G401 (cell line): ENCODE measurements around the gene HABP4. TPM values are rescaled to one million over a fixed set of nuclear protein-coding genes. Genes with fewer than 3 reads are reported as not detected.

ENCODE experiments used
- DNase-seq: peaks from one replicate; pipeline ENCODE4 v3.0.0-alpha.2; 2015; ENCODE audit warnings: low spot score
- in situ Hi-C: cut with HindIII; loops from 2 replicates; pipeline ENCODE4 v1.10.0; 2016; ENCODE audit warnings: low sequenced_read_pairs, mixed read lengths
- total RNA-seq: library from RNA; depleted of rRNA; stranded (reverse); fragments of >200 nt; shearing (Covaris generic); gene quantifications from 2 replicates; pipeline ENCODE4 v1.2.3, GENCODE V29; 2014

HABP4 gene
- total RNA-seq, 1 experiment from 2014 or later: 78.9 TPM

GRCh38 chr9:96461336-96461735 lies 11.4 kb downstream of the HABP4 start:
- no peak for DNase-seq
- in situ Hi-C loops: no loop called here

- DNase-seq: no peak
- in situ Hi-C loops: no loop called here
Measured at GRCh38 chr9:96462541-96462940, 12.6 kb downstream of the HABP4 start.

- in situ Hi-C loops: no loop called here
- no peak for DNase-seq
Measured at GRCh38 chr9:96464426-96464825, 14.5 kb downstream of the HABP4 start.

GRCh38 chr9:96467784-96468183 lies 17.8 kb downstream of the HABP4 start:
- in situ Hi-C loops: no loop called here
- DNase-seq: no peak

- no peak for DNase-seq
- in situ Hi-C loops: no loop called here
Measured at GRCh38 chr9:96476013-96476412, 26.0 kb downstream of the HABP4 start.

- in situ Hi-C loops: no loop called here
- no peak for DNase-seq
Measured at GRCh38 chr9:96476591-96476990, 26.6 kb downstream of the HABP4 start.

GRCh38 chr9:96478829-96479371 lies 28.9 kb downstream of the HABP4 start:
- in situ Hi-C loops: no loop called here
- no peak for DNase-seq

- in situ Hi-C loops: no loop called here
- DNase-seq: no peak
Measured at GRCh38 chr9:96480736-96481135, 30.8 kb downstream of the HABP4 start.

GRCh38 chr9:96482476-96482875 lies 32.5 kb downstream of the HABP4 start:
- no peak for DNase-seq
- in situ Hi-C loops: no loop called here

GRCh38 chr9:96483197-96483596 lies 33.2 kb downstream of the HABP4 start:
- in situ Hi-C loops: no loop called here
- DNase-seq: no peak

GRCh38 chr9:96483733-96484390 lies 33.9 kb downstream of the HABP4 start:
- no peak for DNase-seq
- in situ Hi-C loops: no loop called here

- in situ Hi-C loops: no loop called here
- no peak for DNase-seq
Measured at GRCh38 chr9:96484521-96484931, 34.6 kb downstream of the HABP4 start.

- in situ Hi-C loops: no loop called here
- DNase-seq: no peak
Measured at GRCh38 chr9:96485280-96485679, 35.3 kb downstream of the HABP4 start.

GRCh38 chr9:96486386-96487028 lies 36.5 kb downstream of the HABP4 start:
- peak; percentile 28 for DNase-seq
- in situ Hi-C loops: no loop called here

GRCh38 chr9:96487029-96487396 lies 37.0 kb downstream of the HABP4 start:
- no peak for DNase-seq

GRCh38 chr9:96487949-96488348 lies 38.0 kb downstream of the HABP4 start:
- in situ Hi-C loops: no loop called here
- no peak for DNase-seq

More at GRCh38 chr9:96487029-96487396, 37.0 kb downstream of the HABP4 start:
- in situ Hi-C loops: no loop called here

GRCh38 chr9:96489482-96489979 lies 39.6 kb downstream of the HABP4 start:
- no peak for DNase-seq
- in situ Hi-C loops: no loop called here

GRCh38 chr9:96490534-96491078 lies 40.6 kb downstream of the HABP4 start:
- in situ Hi-C loops: no loop called here
- DNase-seq: no peak

- DNase-seq: no peak
- in situ Hi-C loops: no loop called here
Measured at GRCh38 chr9:96491079-96491879, 41.3 kb downstream of the HABP4 start.
